Dendritic cell treated with granulocyte-macrophage colony-stimulating factor and Interleukin-4, amounts not matched to agents 40 ng/mL and 50 ng/mL, for 4 days (primary cell): Measurements from ENCODE around the gene OBSCN.

Experiments used
- H3K27ac Mint-ChIP-seq: one replicate; pipeline ENCODE4 v1.8.0; 2022; ENCODE audit warnings: mild to moderate bottlenecking, mixed read lengths
- H3K27me3 Mint-ChIP-seq: one replicate; pipeline ENCODE4 v1.8.0; 2022; ENCODE audit warnings: mild to moderate bottlenecking, mixed read lengths
- H3K36me3 Mint-ChIP-seq: one replicate; pipeline ENCODE4 v1.8.0; 2022; ENCODE audit warnings: low read depth, mixed read lengths
- H3K4me1 Mint-ChIP-seq: one replicate; pipeline ENCODE4 v1.8.0; 2022; ENCODE audit warnings: low read depth, mixed read lengths
- H3K4me3 Mint-ChIP-seq: one replicate; pipeline ENCODE4 v1.8.0; 2022; ENCODE audit warnings: mild to moderate bottlenecking, moderate library complexity, mixed read lengths
- H3K9me3 Mint-ChIP-seq: one replicate; pipeline ENCODE4 v1.8.0; 2022; ENCODE audit warnings: mixed read lengths
- intact Hi-C: fragments of 100-400 bp; cut with micrococcal nuclease; formaldehyde crosslinking; loops from one replicate; pipeline ENCODE4 v1.15.0; 2022

OBSCN gene

GRCh38 chr1:228298471-228298870 is 90.6 kb downstream of the OBSCN start:
- no peak overlapping the region for H3K4me3 Mint-ChIP-seq
- H3K9me3 Mint-ChIP-seq, result peaks cover 68% of the 10 kb centered on the region
- intact Hi-C loops, result no loop called here
- no peaks in the 10 kb centered on the region for H3K4me1 Mint-ChIP-seq
- H3K27ac Mint-ChIP-seq, result no peak overlapping the region
- H3K36me3 Mint-ChIP-seq, result no peaks in the 10 kb centered on the region
- no peaks in the 10 kb centered on the region for H3K27me3 Mint-ChIP-seq

DNA sequence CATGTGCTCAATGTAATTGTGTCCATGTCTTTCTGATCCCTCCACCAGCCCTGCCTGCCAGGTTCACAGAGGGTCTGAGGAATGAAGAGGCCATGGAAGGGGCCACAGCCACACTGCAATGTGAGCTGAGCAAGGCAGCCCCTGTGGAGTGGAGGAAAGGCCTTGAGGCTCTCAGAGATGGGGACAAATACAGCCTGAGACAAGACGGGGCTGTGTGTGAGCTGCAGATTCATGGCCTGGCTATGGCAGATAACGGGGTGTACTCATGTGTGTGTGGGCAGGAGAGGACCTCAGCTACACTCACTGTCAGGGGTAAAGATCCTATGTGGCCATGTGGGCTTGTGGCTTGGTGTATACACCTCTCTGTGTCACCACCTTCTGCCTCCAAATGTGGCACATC is 91.4 kb downstream of the OBSCN start:
- Mint-ChIP-seq H3K27ac (no peak overlapping the region), H3K27me3 (no peaks in the 10 kb centered on the region), H3K36me3 (no peaks in the 10 kb centered on the region), H3K9me3 (peaks cover 69% of the 10 kb centered on the region), H3K4me3 (no peak overlapping the region), H3K4me1 (no peaks in the 10 kb centered on the region)
- intact Hi-C loops, result no loop called here

- Mint-ChIP-seq H3K27ac (no peak overlapping the region), H3K36me3 (no peaks in the 10 kb centered on the region), H3K4me3 (no peak overlapping the region), H3K9me3 (peaks cover 69% of the 10 kb centered on the region), H3K27me3 (no peaks in the 10 kb centered on the region), H3K4me1 (no peaks in the 10 kb centered on the region)
- intact Hi-C loops, result no loop called here
Measured at GRCh38 chr1:228299901-228300300, 92.1 kb downstream of the OBSCN start.

GRCh38 chr1:228302086-228302485 is 94.2 kb downstream of the OBSCN start:
- Mint-ChIP-seq H3K27me3 (no peaks in the 10 kb centered on the region), H3K36me3 (no peaks in the 10 kb centered on the region), H3K9me3 (peaks cover 65% of the 10 kb centered on the region), H3K27ac (no peak overlapping the region), H3K4me1 (no peaks in the 10 kb centered on the region), H3K4me3 (no peak overlapping the region)
- intact Hi-C loops, result no loop called here

GRCh38 chr1:228303596-228303995 is 95.8 kb downstream of the OBSCN start:
- intact Hi-C loops, result no loop called here
- H3K4me1 Mint-ChIP-seq, result no peaks in the 10 kb centered on the region
- no peaks in the 10 kb centered on the region for H3K27me3 Mint-ChIP-seq
- H3K36me3 Mint-ChIP-seq, result no peaks in the 10 kb centered on the region
- H3K4me3 Mint-ChIP-seq, result no peak overlapping the region
- no peak overlapping the region for H3K27ac Mint-ChIP-seq
- peaks cover 50% of the 10 kb centered on the region for H3K9me3 Mint-ChIP-seq

DNA sequence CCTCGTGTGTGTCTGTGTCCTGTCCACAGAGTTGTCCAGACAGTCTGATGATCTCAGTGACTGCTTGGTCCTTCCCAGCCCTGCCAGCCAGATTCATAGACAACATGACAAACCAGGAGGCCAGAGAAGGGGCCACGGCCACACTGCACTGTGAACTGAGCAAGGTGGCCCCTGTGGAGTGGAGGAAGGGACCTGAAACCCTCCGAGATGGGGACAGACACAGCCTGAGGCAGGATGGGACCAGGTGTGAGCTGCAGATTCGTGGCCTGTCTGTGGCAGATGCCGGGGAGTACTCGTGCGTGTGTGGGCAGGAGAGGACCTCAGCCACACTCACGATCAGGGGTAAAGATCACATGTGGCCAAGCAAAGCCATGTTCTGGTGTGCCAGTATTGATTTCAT is 96.4 kb downstream of the OBSCN start:
- H3K27me3 Mint-ChIP-seq, result no peaks in the 10 kb centered on the region

DNA sequence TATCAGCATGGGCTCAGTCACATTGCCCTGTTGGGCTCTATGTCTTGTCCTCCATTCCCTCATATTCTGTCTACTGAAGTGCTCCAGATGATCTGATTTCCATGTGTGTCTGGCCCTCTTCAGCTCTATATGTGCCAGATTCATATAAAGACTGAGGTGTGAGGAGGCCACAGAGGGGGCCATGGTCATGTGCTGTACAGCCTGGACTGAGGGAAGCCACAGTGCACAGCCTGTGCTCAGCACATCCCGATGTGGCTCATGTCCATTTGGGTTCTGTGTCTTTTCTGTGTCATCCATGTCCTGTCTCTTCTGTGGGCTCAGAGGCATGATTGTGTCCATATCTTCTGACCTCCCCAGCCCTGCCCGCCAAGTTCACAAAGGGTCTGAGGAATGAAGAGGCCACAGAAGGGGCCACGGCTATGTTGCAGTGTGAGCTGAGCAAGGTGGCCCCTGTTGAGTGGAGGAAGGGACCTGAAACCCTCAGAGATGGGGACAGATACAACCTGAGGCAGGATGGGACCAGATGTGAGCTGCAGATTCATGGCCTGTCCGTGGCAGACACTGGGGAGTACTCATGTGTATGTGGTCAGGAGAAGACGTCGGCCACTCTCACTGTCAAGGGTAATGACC is 97.0 kb downstream of the OBSCN start:
- intact Hi-C loops, result no loop called here
- Mint-ChIP-seq H3K9me3 (peaks cover 37% of the 10 kb centered on the region), H3K36me3 (no peaks in the 10 kb centered on the region), H3K4me1 (no peaks in the 10 kb centered on the region), H3K27ac (no peak overlapping the region), H3K4me3 (no peak overlapping the region), H3K27me3 (no peaks in the 10 kb centered on the region)

More for the DNA sequence above, 96.4 kb downstream of the OBSCN start:
- Mint-ChIP-seq H3K36me3 (no peaks in the 10 kb centered on the region), H3K4me3 (no peak overlapping the region), H3K9me3 (peaks cover 43% of the 10 kb centered on the region), H3K4me1 (no peaks in the 10 kb centered on the region), H3K27ac (no peak overlapping the region)
- intact Hi-C loops, result no loop called here

- H3K36me3 Mint-ChIP-seq, result no peaks in the 10 kb centered on the region
- intact Hi-C loops, result no loop called here
- H3K4me3 Mint-ChIP-seq, result no peak overlapping the region
- H3K27ac Mint-ChIP-seq, result no peak overlapping the region
- peaks cover 28% of the 10 kb centered on the region for H3K9me3 Mint-ChIP-seq
- no peaks in the 10 kb centered on the region for H3K4me1 Mint-ChIP-seq
- H3K27me3 Mint-ChIP-seq, result no peaks in the 10 kb centered on the region
Measured at GRCh38 chr1:228305721-228306152, 97.9 kb downstream of the OBSCN start.

DNA sequence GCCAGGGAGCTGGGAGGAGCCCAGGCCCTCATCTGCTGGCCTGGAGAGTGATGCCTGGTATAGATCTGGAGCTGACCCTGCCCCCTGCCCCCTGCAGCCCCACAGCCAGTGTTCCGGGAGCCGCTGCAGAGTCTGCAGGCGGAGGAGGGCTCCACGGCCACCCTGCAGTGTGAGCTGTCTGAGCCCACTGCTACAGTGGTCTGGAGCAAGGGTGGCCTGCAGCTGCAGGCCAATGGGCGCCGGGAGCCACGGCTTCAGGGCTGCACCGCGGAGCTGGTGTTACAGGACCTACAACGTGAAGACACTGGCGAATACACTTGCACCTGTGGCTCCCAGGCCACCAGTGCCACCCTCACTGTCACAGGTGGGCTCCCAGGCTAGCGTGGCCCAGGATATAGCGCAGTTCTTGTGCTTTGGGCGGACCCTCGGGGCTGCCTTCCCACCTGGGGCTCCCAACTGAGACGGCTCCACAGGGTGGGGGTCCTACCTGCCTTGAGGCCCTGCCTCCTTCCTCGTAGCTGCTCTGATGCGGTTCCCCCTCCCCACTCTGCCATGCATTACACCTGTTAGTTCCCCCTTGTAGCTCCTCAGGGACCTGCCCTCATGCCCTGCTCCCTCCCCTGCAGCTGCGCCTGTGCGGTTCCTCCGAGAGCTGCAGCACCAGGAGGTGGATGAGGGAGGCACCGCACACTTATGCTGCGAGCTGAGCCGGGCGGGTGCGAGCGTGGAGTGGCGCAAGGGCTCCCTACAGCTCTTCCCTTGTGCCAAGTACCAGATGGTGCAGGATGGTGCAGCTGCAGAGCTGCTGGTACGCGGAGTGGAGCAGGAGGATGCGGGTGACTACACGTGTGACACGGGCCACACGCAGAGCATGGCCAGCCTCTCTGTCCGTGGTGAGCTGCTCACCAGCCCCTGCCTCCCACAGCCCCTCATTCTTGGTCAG is 98.7 kb downstream of the OBSCN start:
- H3K4me3 Mint-ChIP-seq, result no peak overlapping the region
- intact Hi-C loops, result no loop called here
- H3K4me1 Mint-ChIP-seq, result no peaks in the 10 kb centered on the region
- H3K27me3 Mint-ChIP-seq, result no peaks in the 10 kb centered on the region
- H3K9me3 Mint-ChIP-seq, result peaks cover 20% of the 10 kb centered on the region
- H3K27ac Mint-ChIP-seq, result no peak overlapping the region
- no peaks in the 10 kb centered on the region for H3K36me3 Mint-ChIP-seq

DNA sequence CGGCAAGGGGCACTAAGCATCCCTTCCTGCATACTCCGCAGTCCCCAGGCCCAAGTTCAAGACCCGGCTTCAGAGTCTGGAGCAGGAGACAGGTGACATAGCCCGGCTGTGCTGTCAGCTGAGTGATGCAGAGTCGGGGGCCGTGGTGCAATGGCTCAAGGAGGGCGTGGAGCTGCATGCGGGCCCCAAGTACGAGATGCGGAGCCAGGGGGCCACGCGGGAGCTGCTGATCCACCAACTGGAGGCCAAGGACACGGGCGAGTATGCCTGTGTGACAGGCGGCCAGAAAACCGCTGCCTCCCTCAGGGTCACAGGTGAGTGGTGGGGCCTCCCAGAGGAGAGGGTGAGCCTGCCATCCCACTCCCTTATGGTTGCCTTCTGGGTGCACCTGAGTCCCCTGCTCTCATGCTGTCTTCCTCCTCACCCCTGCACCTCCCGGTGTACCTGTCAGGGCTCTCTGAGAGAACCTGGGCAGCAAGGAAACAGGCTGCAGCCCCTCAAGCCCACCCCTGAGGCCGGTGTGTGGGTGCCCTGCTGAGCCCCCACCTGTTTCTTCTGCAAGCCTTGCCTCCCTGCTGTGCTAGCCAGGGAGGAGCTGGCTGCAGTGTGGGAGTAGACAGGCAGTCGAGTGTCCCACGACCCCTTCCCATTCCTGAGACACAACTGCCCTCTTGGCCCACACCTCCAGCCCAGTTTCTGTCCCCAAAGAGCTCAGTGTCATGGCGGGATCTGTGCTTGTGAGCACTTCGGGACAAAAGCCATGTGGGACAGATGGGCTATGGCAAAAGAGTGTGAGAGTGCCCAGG is 99.6 kb downstream of the OBSCN start:
- no peak overlapping the region for H3K4me3 Mint-ChIP-seq
- intact Hi-C loops, result no loop called here
- H3K36me3 Mint-ChIP-seq, result no peaks in the 10 kb centered on the region
- no peak overlapping the region for H3K27ac Mint-ChIP-seq
- peaks cover 13% of the 10 kb centered on the region for H3K9me3 Mint-ChIP-seq
- H3K4me1 Mint-ChIP-seq, result no peaks in the 10 kb centered on the region
- H3K27me3 Mint-ChIP-seq, result no peaks in the 10 kb centered on the region

DNA sequence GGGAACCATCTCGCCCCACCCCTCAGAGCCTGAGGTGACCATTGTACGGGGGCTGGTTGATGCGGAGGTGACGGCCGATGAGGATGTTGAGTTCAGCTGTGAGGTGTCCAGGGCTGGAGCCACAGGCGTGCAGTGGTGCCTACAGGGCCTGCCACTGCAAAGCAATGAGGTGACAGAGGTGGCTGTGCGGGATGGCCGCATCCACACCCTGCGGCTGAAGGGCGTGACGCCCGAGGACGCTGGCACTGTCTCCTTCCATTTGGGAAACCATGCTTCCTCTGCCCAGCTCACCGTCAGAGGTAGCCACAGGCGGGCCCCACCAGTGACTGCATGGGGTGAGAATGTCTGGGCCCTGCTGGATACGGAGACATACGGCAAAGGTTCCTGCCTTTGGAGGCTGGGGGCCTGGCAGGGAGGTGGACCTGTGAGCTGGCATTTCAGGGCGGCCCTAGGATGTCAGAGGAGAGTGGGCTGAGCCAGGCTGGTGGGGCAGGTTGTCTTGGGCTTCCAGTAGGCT is 100.3 kb downstream of the OBSCN start:
- intact Hi-C loops, result no loop called here
- Mint-ChIP-seq H3K36me3 (no peaks in the 10 kb centered on the region), H3K4me1 (no peaks in the 10 kb centered on the region), H3K4me3 (no peak overlapping the region), H3K27ac (no peak overlapping the region), H3K27me3 (no peaks in the 10 kb centered on the region), H3K9me3 (peaks cover 13% of the 10 kb centered on the region)

- Mint-ChIP-seq H3K27me3 (no peaks in the 10 kb centered on the region), H3K27ac (no peak overlapping the region), H3K4me3 (no peak overlapping the region), H3K36me3 (no peaks in the 10 kb centered on the region), H3K4me1 (no peaks in the 10 kb centered on the region), H3K9me3 (peaks cover 10% of the 10 kb centered on the region)
- intact Hi-C loops, result no loop called here
Measured at GRCh38 chr1:228308628-228309325, 100.9 kb downstream of the OBSCN start.

DNA sequence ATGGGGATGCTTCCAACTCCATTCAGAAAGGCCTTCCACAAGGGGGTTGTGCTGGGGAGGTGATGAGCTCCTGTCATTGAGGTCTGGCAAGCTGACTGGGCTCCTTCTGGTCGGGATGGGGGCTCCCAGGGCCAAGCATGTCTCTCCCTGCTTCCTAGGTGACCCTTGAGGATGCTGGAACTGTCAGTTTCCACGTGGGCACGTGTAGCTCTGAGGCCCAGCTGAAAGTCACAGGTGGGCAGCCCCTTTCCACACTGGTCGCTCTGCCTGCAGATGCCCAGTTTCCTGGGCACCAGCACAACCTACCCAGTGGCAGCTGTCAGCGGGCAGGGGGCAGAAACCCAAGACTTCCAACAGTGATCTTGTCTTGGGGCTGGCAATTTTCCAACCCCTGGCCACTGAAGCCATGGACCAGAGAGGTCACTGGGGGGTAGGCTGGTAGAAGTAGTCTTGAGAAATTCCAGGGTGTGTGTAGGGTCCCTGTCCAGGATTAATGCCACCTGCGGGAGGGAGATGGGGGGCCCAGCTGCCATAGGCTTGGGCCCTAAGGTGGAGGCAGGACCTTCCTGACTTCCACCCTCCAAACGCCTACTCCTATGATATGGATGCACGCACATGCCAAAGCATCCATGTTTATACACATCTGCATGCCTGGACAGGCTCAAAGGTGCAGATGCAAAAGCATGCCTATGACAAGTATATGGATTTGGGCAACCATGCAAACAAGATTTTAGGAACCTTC is 101.7 kb downstream of the OBSCN start:
- intact Hi-C loops, result no loop called here
- no peak overlapping the region for H3K4me3 Mint-ChIP-seq

More for the DNA sequence above, 101.7 kb downstream of the OBSCN start:
- Mint-ChIP-seq H3K4me1 (no peaks in the 10 kb centered on the region), H3K36me3 (no peaks in the 10 kb centered on the region), H3K27ac (no peak overlapping the region), H3K27me3 (no peaks in the 10 kb centered on the region), H3K9me3 (peaks cover 10% of the 10 kb centered on the region)
